KMS-11 (cell line): ENCODE results near the gene ZNF221.
A peak's percentile ranks its signal among the peaks of the same experiment; 100 is the strongest.

Experiments
- H2AFZ ChIP-seq: fragments of 200-600 bp; sonication (generic); 2 replicates; pipeline ENCODE4 v1.6.1; 2016; ENCODE audit warnings: antibody characterized with exemption, mixed run types, low read depth
- H3K27ac ChIP-seq: fragments of 200-600 bp; sonication (generic); 2 replicates; pipeline ENCODE4 v1.6.1; 2016; ENCODE audit warnings: mild to moderate bottlenecking, mixed run types
- H3K27me3 ChIP-seq: fragments of 200-600 bp; sonication (generic); 2 replicates; pipeline ENCODE4 v1.6.1; 2017; ENCODE audit warnings: mild to moderate bottlenecking, low read depth, mixed run types, moderate library complexity; ENCODE audit not compliant: insufficient read depth
- H3K36me3 ChIP-seq: fragments of 200-600 bp; sonication (generic); 2 replicates; pipeline ENCODE4 v1.6.1; 2017; ENCODE audit warnings: mild to moderate bottlenecking, mixed run types; ENCODE audit not compliant: insufficient read depth
- H3K4me1 ChIP-seq: fragments of 200-600 bp; sonication (generic); 2 replicates; pipeline ENCODE4 v1.6.1; 2016; ENCODE audit warnings: mild to moderate bottlenecking, low read depth, mixed run types; ENCODE audit not compliant: poor library complexity, severe bottlenecking
- H3K4me2 ChIP-seq: fragments of 200-600 bp; sonication (generic); 2 replicates; pipeline ENCODE4 v1.7.0; 2016; ENCODE audit warnings: mild to moderate bottlenecking, mixed run types
- H3K4me3 ChIP-seq: fragments of 200-600 bp; sonication (generic); IDR thresholded peaks from 2 replicates; pipeline ENCODE4 v1.6.1; 2017; ENCODE audit warnings: low read depth, low read length, mixed read lengths; ENCODE audit not compliant: insufficient read depth
- H3K79me2 ChIP-seq: fragments of 200-600 bp; sonication (generic); 2 replicates; pipeline ENCODE4 v1.6.1; 2016; ENCODE audit warnings: low read depth, mixed run types; ENCODE audit not compliant: insufficient read depth
- H3K9ac ChIP-seq: fragments of 200-600 bp; sonication (generic); 2 replicates; pipeline ENCODE4 v1.6.1; 2016; ENCODE audit warnings: mild to moderate bottlenecking, mixed run types
- H4K20me1 ChIP-seq: fragments of 200-600 bp; sonication (generic); 2 replicates; pipeline ENCODE4 v1.6.1; 2016; ENCODE audit warnings: mild to moderate bottlenecking, mixed run types; ENCODE audit not compliant: insufficient read depth
- TF ChIP-seq, protein P1 (sequence below): fragments of 200-600 bp; sonication (generic); conservative IDR thresholded peaks from 2 replicates; pipeline ENCODE4 v1.6.1; 2017; ENCODE audit warnings: low read depth, mild to moderate bottlenecking, antibody characterized with exemption, low read length, moderate library complexity, mixed read lengths

The ZNF221 gene

DNA sequence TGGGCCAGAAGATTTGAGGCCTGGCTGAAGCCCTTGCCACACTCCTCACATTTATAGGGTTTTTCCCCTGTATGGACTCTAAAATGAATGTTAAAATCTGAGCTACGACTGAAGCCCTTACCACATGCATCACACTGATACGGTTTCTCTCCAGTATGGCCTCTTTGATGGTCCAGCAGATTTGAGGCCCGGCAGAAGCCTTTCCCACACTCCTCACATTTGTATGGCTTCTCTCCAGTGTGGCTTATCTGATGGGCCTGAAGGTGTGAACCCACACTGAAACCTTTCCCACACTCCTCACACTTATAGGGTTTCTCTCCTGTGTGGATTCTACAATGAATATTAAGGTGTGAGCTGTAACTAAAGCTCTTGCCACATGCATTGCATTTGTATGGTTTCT lies 37.0 kb upstream of the ZNF221 start:
- Histone ChIP-seq H3K36me3 (peaks cover 10% of the 10 kb centered on the region; the same call in 1 of the 2 replicates), H3K4me2 (no peak overlapping the region), H4K20me1 (no peaks in the 10 kb centered on the region), H3K27ac (no peak overlapping the region), H2AFZ (no peak overlapping the region), H3K27me3 (no peaks in the 10 kb centered on the region), H3K9ac (no peak overlapping the region), H3K4me3 (no peak overlapping the region), H3K4me1 (no peaks in the 10 kb centered on the region), H3K79me2 (no peaks in the 10 kb centered on the region)
- TF ChIP-seq, protein P1, sequence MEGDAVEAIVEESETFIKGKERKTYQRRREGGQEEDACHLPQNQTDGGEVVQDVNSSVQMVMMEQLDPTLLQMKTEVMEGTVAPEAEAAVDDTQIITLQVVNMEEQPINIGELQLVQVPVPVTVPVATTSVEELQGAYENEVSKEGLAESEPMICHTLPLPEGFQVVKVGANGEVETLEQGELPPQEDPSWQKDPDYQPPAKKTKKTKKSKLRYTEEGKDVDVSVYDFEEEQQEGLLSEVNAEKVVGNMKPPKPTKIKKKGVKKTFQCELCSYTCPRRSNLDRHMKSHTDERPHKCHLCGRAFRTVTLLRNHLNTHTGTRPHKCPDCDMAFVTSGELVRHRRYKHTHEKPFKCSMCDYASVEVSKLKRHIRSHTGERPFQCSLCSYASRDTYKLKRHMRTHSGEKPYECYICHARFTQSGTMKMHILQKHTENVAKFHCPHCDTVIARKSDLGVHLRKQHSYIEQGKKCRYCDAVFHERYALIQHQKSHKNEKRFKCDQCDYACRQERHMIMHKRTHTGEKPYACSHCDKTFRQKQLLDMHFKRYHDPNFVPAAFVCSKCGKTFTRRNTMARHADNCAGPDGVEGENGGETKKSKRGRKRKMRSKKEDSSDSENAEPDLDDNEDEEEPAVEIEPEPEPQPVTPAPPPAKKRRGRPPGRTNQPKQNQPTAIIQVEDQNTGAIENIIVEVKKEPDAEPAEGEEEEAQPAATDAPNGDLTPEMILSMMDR = no peak

DNA sequence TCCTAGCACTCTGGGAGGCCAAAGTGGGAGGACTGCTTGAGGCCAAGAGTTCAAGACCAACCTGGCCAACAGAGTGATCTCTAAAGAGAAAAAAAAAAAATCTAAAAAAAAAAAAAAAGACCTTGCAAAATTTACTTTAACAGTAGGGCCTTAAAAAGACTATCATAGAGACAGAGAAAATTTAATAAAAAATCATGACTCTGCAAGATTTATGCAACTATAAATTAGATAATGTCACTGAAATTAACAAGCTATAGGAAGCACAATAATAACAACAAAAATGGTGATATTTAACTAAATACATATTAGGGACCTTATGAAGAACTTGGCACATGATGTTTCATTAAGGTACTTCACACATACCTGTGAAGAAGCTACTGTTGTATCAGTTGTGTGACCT lies 27.2 kb upstream of the ZNF221 start:
- Histone ChIP-seq H2AFZ (no peak overlapping the region), H3K27ac (no peak overlapping the region), H3K4me1 (no peaks in the 10 kb centered on the region), H3K36me3 (no peaks in the 10 kb centered on the region; the same call in 1 of the 2 replicates), H3K9ac (no peak overlapping the region), H3K4me2 (no peak overlapping the region), H4K20me1 (no peaks in the 10 kb centered on the region), H3K79me2 (no peaks in the 10 kb centered on the region), H3K27me3 (no peaks in the 10 kb centered on the region), H3K4me3 (no peak overlapping the region)
- TF ChIP-seq, protein P1 = no peak

DNA sequence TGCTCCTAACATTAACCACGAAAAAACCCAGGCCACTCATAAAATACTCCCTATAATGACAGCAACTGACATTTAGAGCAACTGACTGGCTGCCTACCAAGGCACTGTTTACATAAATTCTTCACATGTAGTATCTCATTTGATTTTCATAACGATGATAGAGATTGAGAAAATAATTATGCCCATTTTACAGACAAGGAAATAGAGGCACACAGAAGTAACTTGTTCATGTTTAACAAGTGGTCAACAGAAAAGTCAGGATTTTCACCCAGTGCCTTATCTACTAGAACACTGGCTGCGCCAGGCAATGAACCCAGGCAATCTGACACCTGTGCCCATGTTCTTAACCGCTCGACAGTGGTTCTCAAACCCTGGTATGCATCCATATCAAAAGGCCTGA lies 22.2 kb upstream of the ZNF221 start:
- no peaks in the 10 kb centered on the region for H3K27me3 ChIP-seq
- TF ChIP-seq, protein P1 = no peak
- H3K36me3 ChIP-seq = peaks cover 11% of the 10 kb centered on the region; the same call in 1 of the 2 replicates

DNA sequence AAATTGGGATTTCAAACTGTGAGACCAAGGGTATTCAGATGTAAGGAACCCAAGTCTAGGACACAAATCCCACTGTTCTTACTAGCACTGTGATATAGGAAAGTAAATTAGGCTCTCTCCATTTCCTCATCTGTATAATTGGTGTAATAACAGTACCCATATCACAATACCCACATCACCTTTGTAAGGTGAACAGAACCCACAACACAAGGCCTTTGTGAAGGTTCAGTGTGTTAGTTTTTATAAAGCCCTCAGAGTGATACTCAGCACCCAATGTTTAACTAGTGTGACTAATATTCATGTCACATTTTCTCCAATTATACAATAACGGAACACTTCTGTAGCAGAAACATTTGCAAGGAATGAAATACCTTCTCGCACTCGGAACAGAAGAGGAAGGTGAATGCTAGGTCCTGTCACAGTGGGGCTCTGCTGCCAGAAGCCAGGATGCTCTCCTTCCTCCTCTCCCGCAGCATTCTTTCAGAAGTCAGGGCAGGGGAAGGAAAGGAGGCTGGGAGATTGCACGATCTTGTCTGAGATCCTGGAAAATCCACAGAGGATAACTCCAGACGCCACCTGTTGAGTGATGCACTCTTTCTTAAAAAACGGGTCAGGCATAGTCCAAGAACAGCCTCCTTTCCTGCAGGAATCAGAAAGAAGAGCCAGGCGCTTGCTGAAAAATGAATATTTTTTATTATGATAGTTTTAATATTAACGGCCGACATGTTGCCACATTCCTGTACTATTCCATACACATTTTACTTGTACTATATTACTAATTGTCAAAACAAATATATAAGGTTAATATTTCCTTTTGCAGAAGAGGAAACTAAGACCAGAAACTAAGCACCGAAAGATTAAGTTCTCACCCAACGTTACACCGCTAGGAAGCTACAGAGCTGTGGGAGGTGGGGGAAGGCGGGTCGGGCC lies 16.7 kb upstream of the ZNF221 start:
- peak overlapping the region; percentile 2; the same call in 1 of the 2 replicates for H3K27ac ChIP-seq
- H3K4me3 ChIP-seq = no peak overlapping the region
- H3K9ac ChIP-seq = peak overlapping the region; percentile 41; the same call in 1 of the 2 replicates
- TF ChIP-seq, protein P1 = no peak
- peak overlapping the region; percentile 72 for H3K4me2 ChIP-seq
- no peaks in the 10 kb centered on the region for H3K27me3 ChIP-seq
- no peaks in the 10 kb centered on the region for H3K79me2 ChIP-seq
- H4K20me1 ChIP-seq = no peaks in the 10 kb centered on the region
- peaks cover 5% of the 10 kb centered on the region for H3K4me1 ChIP-seq
- H3K36me3 ChIP-seq = peaks cover 11% of the 10 kb centered on the region; the same call in 1 of the 2 replicates
- peak overlapping the region; percentile 98 for H2AFZ ChIP-seq

More for the DNA sequence above, 22.2 kb upstream of the ZNF221 start:
- no peak overlapping the region for H3K9ac ChIP-seq
- H3K4me2 ChIP-seq = no peak overlapping the region
- H3K79me2 ChIP-seq = no peaks in the 10 kb centered on the region
- no peak overlapping the region for H3K4me3 ChIP-seq
- H3K27ac ChIP-seq = no peak overlapping the region
- H3K4me1 ChIP-seq = peaks cover 1% of the 10 kb centered on the region
- H2AFZ ChIP-seq = no peak overlapping the region
- H4K20me1 ChIP-seq = no peaks in the 10 kb centered on the region
